ELF-1 (cell line): ENCODE measurements around the gene FAM237B.
"Not testable (repeated sequence)": the region's sequence is repeated elsewhere in the genome, so short reads cannot be mapped to it uniquely, and the experiment has no call there.

ENCODE experiments used
- DNase-seq: peaks from one replicate; pipeline ENCODE4 v3.0.0-alpha.2; 2016; ENCODE audit warnings: low read depth, low spot score

FAM237B gene

DNA sequence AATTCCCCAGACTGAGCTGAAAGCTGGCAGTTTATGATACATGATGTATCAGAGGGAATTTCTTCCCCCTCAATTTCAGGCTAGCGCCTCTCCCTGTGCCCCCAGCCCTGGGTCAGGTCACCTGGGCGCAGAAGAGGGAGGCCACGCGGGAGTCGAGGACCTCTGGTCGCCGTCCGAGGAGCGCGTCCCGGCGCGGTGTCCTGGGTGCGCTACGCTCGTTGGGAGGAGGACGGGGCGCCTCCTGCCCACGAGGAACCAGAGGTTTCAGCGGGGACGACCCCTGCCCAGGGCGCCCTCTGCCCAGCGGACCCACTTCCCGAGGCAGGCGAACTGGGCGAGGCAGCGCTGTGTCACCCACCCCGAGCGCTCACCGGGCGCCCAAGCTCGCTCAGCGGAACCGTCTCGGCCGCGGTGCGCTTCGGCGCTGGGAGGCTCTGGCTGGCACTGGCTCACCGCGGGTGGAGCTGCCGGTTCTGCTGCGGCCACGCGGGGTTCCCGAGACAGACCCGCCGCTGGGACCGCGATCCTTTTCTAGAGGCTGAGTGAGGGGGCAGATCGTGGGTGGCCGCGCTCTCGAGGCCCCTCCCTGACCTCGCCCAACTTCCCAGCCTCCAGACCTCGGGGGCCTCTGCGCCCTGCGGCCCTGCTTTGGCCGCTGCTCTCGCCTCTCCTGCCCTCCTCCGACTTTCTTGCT, at the start of gene FAM237B:
TSS of gene FAM237B (minus strand) at position 504 of the 694 bp plus-strand sequence. CDS start 1,556 bp downstream, outside the sequence.
- DNase-seq, result peak; percentile 34

GRCh38 chr7:90351987-90352386, 30.9 kb upstream of the FAM237B start:
- no peak for DNase-seq

DNA sequence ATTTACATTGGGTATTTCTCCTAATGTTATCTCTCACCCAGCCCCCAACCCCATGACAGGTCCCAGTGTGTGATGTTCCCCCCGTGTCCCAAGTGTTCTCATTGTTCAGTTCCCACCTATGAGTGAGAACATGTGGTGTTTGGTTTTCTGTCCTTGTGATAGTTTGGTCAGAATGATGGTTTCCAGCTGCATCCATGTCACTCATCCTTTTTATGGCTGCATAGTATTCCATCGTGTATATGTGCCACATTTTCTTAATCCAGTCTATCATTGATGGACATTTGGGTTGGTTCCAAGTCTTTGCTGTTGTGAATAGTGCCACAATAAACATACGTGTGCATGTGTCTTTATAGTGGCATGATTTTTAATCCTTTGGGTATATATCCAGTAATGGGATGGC, 28.9 kb upstream of the FAM237B start:
- not testable (repeated sequence) for DNase-seq

DNA sequence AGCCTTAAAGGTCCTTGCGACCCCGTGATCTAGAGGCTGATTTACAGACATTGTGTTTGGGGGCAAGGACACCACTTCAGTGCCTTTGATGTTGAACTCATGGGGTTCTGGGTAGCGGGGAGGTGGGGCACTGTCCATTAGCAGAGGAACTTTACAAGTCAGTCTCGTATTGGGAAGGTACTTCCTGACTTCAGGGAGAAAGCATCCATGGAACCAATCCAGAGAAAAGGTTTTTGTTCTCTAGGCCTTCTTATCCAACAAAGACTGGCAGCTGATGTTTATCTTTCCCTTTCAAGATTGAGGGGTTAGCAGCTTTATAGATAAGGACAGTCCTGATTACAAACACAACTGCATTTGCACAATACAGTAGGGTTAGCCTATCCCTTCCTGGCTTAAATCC, 28.2 kb upstream of the FAM237B start:
- peak; percentile 6 for DNase-seq

GRCh38 chr7:90347759-90348158, 26.7 kb upstream of the FAM237B start:
- no peak for DNase-seq

DNA sequence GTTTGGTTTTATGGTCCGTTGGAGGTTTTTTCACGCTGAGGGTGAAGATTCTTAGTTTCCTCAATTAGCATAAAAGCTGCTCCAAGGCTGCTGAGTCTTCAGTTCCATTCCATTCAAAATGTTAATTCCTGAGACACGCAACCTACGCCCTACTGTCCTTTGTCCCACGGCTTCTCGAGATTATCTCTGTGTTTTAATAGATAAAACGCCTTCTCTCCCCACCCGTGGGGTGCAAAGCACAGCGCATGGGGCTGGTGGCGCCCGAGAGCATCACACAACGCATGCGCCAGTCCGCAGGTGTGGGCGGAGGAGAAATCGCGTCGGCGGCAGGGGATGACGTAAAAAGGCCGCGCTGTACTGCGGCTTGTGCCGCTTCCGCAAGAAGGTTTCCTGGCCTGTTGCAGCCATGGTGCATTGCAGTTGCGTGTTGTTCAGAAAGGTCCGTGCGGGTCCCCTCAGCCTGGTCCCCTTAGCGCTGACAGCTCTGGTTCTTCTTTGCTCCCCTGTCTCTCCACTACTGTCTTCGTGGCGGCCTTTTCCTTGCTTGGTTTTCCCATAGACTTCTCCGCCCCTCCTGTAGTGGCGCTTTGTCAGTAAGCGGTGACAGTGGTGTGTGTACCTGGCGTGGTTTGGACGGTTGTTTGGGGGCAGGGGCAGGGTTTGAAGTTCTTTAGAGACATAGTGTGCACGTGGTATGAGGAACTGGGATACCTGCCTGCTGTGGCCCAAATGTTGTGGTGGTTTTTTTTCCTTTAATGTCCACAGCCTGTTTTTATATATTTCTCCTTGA, 25.4 kb upstream of the FAM237B start, which contains the start of gene GTPBP10:
TSS of gene GTPBP10 (plus strand) at position 381 of the 790 bp plus-strand sequence. CDS start at position 407, 26 bp downstream.
- peak; percentile 97 for DNase-seq

- DNase-seq, result peak; percentile 29
Observed at GRCh38 chr7:90345595-90346335, 24.7 kb upstream of the FAM237B start.

DNA sequence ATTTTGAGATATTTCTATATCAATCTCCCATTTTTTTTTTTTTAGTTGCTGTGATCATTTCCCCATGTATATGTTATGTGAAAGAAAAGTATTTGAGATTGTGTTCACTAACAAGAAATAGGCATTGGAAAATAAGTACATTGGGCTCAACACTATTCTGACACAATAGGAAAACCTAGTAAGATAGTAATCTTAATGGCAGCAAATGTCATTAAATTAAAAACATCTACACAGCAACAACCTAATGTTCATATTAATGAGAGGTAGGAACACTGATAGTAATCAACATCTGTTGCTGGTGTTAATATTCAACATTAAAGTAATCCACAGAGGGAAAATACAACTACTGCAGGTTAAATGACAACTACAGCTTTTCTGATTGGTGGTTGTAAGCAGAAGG, 23.9 kb upstream of the FAM237B start:
- DNase-seq, result no peak

GRCh38 chr7:90337106-90337505, 16.0 kb upstream of the FAM237B start:
- DNase-seq, result no peak

DNA sequence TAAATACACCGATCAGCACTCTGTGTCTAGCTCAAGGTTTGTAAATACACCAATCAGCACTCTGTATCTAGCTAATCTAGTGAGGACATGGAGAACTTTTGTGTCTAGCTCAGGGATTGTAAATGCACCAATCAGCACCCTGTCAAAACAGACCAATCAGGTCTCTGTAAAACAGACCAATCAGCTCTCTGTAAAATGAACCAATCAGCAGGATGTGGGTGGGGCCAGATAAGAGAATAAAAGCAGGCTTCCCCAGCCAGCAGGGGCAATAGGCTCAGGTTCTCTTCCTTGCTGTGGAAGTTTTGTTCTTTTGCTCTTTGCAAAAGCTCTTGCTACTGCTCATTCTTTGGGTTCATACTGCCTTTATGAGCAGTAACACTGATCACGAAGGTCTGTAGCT, 13.8 kb upstream of the FAM237B start:
- DNase-seq, result not testable (repeated sequence)

DNA sequence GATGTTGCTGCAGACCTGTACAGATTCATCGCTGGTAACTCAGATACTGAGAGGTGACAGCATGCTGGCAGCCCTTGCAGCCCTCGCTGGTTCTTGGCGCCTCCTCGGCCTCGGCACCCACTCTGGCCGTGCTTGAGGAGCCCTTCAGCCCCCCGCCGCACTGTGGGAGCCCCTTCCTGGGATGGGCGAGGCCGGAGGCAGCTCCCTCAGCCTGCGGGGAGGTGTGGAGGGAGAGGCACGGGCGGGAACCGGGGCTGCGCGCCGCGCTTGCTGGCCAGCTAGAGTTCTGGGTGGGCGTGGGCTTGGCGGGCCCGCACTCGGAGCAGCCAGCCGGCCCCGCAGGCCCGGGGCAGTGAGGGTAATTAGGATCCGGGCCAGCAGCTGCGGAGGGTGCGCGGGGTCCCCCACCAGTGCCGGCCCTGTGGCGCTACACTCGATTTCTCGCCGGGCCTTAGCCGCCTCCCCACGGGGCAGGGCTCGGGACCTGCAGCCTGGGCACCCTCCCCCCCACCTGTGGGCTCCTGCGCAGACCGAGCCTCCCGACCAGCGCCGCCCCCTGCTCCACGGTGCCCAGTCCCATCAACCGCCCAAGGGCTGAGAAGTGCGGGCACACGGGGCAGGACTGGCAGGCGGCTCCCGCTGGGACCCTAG, 13.2 kb upstream of the FAM237B start:
- DNase-seq, result no peak

DNA sequence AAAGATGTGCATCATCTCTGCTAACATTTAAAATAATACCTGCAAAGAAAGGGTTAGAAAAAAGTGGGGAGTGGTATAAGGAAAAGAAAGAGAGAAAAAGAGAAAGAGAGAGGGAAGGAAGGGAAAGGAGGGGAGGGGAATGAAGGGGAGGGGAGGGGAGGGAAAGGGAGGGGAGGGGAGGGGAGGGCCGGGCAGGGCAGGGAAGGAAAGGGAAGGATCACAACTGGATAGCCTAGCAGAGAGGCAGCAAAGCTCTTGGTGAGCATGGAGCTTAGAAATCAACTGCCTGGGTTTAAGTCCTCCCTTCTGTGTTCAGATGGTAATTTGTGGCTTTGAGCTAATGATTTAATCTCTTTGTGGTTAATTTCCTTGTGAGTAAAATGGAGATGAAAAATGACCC, 5.4 kb upstream of the FAM237B start:
- no peak for DNase-seq

GRCh38 chr7:90322837-90323236, 1.7 kb upstream of the FAM237B start:
- no peak for DNase-seq

DNA sequence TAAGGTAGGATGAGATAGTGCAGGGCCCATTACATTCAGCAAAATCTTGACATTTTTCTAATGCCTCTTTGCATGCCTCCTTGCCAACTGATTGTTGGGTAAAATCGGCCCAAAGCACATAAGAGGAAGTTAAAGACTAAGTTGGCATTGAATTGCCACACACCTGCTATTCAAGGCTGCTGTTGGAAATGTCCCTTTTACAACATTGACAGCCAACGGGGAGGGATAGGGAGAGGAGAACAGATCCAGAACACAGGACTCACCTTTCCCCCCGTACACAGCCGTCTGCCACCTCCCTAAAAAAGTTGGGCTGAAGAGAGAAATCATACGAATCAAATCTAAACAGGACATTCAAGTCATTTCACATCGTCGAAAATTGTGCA, 695 bp downstream of the FAM237B start:
- DNase-seq, result no peak

DNA sequence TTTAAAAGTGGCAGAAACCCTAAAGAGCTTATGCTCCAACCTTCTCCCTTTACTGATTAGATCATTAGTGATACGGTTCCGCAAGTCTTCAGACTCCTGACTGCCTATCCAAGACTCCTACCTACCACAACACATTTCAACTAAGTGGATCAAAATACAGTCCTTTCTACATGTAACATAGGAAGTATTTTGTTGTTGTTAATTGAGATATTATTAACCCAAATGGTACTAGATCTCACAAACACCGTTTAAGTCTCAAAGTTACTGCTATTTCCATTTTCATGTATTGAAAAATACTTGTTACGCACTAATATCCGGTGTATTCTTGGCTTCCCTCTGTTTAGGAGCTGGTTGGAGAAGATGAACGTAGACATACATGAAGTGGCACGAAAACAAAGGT, 1.1 kb downstream of the FAM237B start:
- DNase-seq, result no peak

DNA sequence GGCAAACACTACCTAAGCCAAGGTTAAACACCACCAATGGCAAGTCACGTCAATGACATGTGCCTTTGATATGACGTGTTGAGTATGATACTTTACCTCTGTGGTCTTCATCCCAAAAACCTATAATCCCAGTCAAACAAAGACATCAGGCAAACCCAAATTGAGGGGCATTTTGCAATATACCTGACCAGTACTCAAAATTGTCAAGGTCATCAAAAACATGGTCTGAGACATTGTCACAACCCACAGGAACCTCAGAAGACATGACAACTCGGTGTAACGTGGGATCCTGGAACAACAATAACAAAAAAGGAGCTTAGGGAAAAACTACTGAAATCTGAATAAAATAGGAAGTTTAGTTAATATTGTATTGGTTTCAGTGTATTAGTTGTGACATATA, 7.2 kb downstream of the FAM237B start:
- DNase-seq, result no peak

- no peak for DNase-seq
Observed at GRCh38 chr7:90312745-90313144, 8.4 kb downstream of the FAM237B start.

DNA sequence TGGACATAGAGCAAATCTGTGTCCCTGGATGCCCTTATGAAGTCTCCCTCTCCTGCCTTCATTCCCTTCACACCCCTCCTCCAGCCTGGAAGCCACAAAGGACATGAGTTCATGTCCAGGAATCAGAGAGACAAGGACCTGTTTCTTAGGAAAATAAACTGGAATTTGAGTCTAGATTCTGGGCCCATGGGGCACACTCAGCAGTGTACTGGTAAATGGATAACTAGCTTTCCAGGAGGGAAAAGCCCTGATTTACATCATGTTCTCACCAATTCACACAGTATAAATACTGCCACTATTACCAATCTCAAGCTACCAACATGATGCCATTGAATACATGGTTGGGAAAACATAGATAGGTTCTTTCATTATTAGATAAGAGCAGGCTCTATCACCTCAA, 9.9 kb downstream of the FAM237B start:
- no peak for DNase-seq

GRCh38 chr7:90309872-90310271, 11.2 kb downstream of the FAM237B start:
- DNase-seq, result no peak

- no peak for DNase-seq
Observed at GRCh38 chr7:90303241-90303640, 17.9 kb downstream of the FAM237B start.

DNA sequence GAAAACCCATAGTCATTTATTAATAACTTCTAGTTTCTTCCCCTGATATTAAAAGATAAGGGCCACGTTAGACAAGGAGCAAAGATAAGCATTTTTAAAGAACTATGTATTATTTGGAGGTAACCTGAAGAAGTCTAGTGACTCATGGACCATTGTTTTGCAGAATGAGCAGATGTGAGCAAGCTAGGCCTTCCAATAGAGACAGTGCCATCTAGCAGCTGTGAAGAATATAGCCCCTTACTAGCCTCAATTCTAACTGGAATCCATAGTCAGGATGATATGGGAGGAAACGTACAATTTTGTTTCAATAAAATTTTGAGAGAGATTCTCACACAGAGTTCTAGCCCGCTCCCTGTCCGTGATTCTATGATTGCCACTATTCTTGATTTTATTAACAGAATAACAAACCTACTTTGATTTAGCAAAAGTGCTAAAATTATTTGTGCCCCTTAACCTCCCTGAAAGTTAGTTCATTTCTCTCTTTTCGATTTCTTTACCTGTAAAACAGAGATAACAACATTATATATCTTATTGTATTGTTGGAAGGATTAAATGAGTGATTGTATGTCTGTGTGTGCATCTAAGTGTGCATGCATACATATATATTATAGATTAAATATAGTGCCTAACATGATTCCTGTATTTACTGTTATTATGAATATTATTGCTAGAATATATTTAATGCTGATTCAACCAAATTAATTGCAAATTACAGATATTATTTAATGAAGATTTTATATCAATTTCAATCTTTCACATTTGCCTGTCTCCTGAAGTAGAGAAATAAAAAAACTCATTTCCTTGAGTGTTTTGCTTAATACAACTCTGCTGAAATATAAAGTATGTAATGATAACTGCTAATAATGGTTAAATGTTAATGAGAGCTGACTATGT, 22.7 kb downstream of the FAM237B start:
- no peak for DNase-seq
